Measurements from ENCODE around the gene RELN. TPM values are rescaled to one million over a fixed set of nuclear protein-coding genes. Genes with fewer than 3 reads are reported as not detected.

The RELN gene
- total RNA-seq, 2 donors from 2014 or later = 6.9 to 8.0 TPM

DNA sequence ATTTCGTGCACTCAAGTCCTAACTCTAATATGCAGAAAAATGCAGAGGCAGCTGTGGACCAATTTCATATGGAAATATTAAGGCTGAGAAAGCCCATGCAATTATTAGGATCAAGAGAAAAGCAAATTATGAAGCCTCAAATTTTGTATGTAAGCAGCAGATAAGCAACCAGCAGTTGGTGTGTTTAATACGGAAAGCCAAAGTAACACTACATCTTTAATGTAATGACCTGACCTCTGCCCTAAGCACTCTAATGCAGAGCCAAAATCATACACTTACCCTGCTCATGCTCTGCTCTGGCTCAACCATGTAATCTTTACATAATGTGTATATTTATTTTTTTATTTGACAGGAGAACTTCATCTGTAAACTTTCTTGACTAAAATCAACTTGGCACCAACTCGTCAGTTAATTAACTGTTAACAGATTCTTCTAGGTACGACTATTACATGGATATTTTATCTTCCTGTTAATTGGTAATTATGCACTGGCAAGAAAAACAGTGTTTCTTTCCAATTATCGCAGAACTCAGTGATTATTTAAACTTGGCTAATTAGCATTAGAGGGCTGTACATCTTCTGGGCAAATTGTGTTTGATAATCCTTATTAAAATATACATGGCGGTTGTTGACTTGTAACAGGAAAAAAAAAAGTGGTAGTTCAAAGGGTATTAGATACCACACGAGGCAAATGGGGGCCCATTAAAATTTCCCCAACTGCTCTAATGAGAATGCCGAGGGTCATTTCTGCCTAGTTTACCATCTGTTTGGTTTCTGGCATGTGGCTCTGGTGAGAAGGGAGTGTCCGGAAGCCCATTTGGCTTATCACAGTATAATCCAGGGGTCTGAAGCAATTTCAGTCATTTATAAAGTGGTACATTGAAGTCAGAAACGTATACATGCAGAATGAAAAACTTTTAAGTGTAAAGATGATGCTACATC lies 94.5 kb downstream of the RELN start:
- H3K9me3 ChIP-seq = no peaks in the 10 kb centered on the region
- H3K27me3 ChIP-seq = no peaks in the 10 kb centered on the region
- H3K36me3 ChIP-seq = no peaks in the 10 kb centered on the region
- H3K4me1 ChIP-seq = no peaks in the 10 kb centered on the region
- no peak overlapping the region for H3K27ac ChIP-seq
- H3K4me3 ChIP-seq = no peak overlapping the region
- TF ChIP-seq CTCF (IDR thresholded peaks at IDR 0.05) = no peak
- DNase-seq (ENCODE audit: low spot score) = no peak

DNA sequence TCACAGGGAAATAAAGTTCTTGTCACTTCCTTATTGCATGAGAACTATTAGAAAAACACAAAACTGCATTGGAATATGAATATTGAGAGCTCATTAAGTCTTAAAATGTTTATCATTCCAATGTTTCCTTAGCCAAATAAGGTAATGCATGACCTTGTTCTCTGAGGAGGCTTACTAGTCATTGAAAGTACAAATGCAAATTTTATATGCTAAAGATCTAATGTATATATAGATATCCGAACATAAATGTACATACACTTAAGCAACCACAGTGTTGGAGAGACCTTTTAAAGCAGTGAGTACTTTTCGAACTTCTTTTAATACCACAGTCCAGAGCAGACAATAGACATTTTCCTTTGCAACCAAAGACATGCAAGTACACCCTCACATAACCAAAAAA lies 96.1 kb downstream of the RELN start:
- H3K27me3 ChIP-seq = no peaks in the 10 kb centered on the region
- H3K36me3 ChIP-seq = no peaks in the 10 kb centered on the region
- DNase-seq (ENCODE audit: low spot score) = no peak
- no peak overlapping the region for H3K4me3 ChIP-seq
- no peaks in the 10 kb centered on the region for H3K9me3 ChIP-seq
- no peak for TF ChIP-seq CTCF (IDR thresholded peaks at IDR 0.05)
- H3K4me1 ChIP-seq = no peaks in the 10 kb centered on the region
- no peak overlapping the region for H3K27ac ChIP-seq

- no peak for TF ChIP-seq CTCF (IDR thresholded peaks at IDR 0.05)
- no peaks in the 10 kb centered on the region for H3K9me3 ChIP-seq
- H3K36me3 ChIP-seq = no peaks in the 10 kb centered on the region
- no peak for DNase-seq (ENCODE audit: low spot score)
- H3K4me3 ChIP-seq = no peak overlapping the region
- no peak overlapping the region for H3K27ac ChIP-seq
- H3K27me3 ChIP-seq = no peaks in the 10 kb centered on the region
- H3K4me1 ChIP-seq = no peaks in the 10 kb centered on the region
These were observed 100.0 kb downstream of the RELN start for GRCh38 chr7:103889451-103889850.

DNA sequence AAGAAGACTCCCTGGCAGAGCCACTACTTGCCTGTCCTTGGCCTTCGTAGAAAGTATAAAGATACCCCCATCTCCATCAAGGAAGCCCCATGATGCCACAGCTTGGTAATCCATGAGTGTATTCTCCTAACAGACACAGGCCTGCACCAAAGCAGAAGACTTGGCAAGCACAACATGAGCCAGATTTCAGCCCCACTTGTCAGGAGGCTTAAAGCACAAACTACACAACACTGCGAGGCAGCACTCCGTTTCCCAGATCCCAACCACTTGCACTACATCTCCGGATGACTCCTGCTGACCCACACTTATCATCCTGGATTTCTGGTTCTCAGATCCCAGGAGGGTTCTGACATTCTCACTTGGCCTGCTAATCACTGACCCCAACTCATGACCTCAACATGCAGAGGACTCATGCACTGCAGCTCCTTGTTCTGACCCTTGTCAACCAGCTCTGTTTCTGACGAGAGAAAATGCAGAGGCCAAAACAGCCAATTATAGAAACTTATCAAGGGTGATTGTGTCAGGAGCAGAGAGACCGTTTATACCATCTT lies 100.8 kb downstream of the RELN start:
- no peaks in the 10 kb centered on the region for H3K9me3 ChIP-seq
- DNase-seq (ENCODE audit: low spot score) = no peak
- no peaks in the 10 kb centered on the region for H3K36me3 ChIP-seq
- no peaks in the 10 kb centered on the region for H3K4me1 ChIP-seq
- TF ChIP-seq CTCF (IDR thresholded peaks at IDR 0.05) = no peak
- no peaks in the 10 kb centered on the region for H3K27me3 ChIP-seq
- no peak overlapping the region for H3K4me3 ChIP-seq
- H3K27ac ChIP-seq = no peak overlapping the region

DNA sequence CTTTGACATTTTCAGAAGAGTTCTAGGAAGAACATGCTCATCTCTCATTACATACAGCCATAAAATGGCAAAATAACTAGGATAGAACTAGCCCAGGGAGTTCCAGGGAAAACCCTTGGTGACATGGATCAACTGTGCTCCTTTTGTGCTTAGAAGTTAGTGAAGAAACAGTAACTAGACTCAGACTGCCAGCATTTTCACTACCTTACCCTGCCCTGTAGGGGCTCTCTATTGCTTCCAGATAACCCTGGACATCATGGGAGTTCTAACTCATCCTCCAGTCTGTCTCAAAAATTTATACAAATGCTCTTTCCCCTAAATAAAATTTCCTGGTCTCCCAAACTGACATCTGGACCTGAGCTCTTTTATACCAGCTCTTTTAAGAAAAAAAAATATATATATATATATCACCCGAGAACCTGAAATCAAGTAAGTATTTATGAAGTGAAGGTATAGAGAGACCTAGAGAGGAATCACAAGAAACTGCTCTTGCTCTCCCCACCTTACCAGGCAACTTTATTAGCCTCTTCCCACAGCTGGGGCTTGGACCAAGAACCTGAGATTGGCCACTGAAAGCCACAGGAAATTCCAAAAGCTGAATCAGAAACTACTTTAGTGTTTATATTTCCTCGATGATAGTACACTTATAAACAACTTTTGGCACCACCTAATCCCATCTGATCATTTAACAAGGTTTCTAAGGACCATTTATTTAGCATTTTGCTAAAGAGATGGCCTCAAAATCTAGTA lies 101.4 kb downstream of the RELN start:
- no peak for DNase-seq (ENCODE audit: low spot score)
- Histone ChIP-seq H3K36me3 (no peaks in the 10 kb centered on the region), H3K4me3 (no peak overlapping the region), H3K27me3 (no peaks in the 10 kb centered on the region), H3K9me3 (no peaks in the 10 kb centered on the region), H3K4me1 (no peaks in the 10 kb centered on the region), H3K27ac (no peak overlapping the region)
- no peak for TF ChIP-seq CTCF (IDR thresholded peaks at IDR 0.05)
